ENCODE results near the gene ACSM2B. TPM values are rescaled to one million over a fixed set of nuclear protein-coding genes. Genes with fewer than 3 reads are reported as not detected.

Gene ACSM2B
- total RNA-seq, 1 experiment from 2014 or later, result not detected

DNA sequence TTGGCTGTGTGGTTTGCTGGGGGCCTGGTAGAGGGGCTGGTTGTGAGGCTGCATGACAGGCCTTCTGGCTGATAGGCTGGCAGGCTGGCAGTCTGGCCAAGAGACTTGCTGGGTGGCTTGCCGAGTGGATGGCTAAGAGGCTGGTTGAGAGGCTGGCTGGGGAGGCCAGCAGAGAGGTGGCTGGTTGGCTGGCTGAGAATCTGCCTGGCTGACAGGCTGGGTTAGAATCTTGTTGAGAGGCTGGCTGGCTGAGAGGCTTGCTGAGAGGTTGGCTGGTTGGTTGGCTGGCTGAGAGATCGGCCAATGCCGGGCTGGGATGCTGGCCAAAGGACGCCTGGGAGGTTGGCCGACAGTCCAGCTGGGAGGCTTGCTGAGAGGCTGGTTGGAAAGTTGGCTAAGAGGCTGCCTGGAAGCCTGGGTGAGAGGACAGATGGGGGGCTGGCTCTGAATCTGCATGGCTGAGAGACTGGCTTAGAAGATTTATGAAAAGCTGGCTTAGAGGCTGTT lies 35.9 kb upstream of the ACSM2B start (continued):
- TF ChIP-seq ZBTB33 (IDR thresholded peaks at IDR 0.05; ENCODE audit: extremely low read depth, insufficient replicate concordance, low read length) (no peak), FOSL1 (IDR thresholded peaks at IDR 0.05; ENCODE audit: low read depth) (no peak), POLR2AphosphoS5 (IDR thresholded peaks at IDR 0.05; ENCODE audit: low read depth, low read length) (no peak), ZFX (IDR thresholded peaks at IDR 0.05) (no peak), SP1 (IDR thresholded peaks at IDR 0.05; ENCODE audit: low read depth) (no peak), SRF (IDR thresholded peaks at IDR 0.05; ENCODE audit: low read depth) (no peak)
- TF ChIP-seq, protein P1, sequence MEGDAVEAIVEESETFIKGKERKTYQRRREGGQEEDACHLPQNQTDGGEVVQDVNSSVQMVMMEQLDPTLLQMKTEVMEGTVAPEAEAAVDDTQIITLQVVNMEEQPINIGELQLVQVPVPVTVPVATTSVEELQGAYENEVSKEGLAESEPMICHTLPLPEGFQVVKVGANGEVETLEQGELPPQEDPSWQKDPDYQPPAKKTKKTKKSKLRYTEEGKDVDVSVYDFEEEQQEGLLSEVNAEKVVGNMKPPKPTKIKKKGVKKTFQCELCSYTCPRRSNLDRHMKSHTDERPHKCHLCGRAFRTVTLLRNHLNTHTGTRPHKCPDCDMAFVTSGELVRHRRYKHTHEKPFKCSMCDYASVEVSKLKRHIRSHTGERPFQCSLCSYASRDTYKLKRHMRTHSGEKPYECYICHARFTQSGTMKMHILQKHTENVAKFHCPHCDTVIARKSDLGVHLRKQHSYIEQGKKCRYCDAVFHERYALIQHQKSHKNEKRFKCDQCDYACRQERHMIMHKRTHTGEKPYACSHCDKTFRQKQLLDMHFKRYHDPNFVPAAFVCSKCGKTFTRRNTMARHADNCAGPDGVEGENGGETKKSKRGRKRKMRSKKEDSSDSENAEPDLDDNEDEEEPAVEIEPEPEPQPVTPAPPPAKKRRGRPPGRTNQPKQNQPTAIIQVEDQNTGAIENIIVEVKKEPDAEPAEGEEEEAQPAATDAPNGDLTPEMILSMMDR (IDR thresholded peaks at IDR 0.05 in 2 of 3, conservative IDR thresholded peaks at IDR 0.05 in 1 of 3; ENCODE audit: borderline replicate concordance in 1 of 3, insufficient read depth in 1 of 3, low read depth in 2 of 3, low read length in 2 of 3), result no peak

- H3K4me3 ChIP-seq (replicated peaks in 1 of 2; ENCODE audit: low read depth in 1 of 2, low read length in 2 of 2), result no peak overlapping the region
- intact Hi-C loops (cut with micrococcal nuclease), result no loop called here
- RAD21 ChIA-PET (ENCODE audit: low non-redundant PET in 1 of 2, low total read pairs in 2 of 2, uncharacterized antibody in 2 of 2, unreplicated experiment in 2 of 2), result no interaction called here
- no peak overlapping the region for H3K4me2 ChIP-seq (ENCODE audit: low read length)
- ATAC-seq (no peak), DNase-seq (ENCODE audit: low read depth, low spot score) (no peak)
- no peak overlapping the region for H2AFZ ChIP-seq (ENCODE audit: low read depth, low read length, poor library complexity, severe bottlenecking)
- no peaks in the 10 kb centered on the region for H3K36me3 ChIP-seq (ENCODE audit: control insufficient read depth in 1 of 2, insufficient read depth in 2 of 2, low read length in 2 of 2)
- no peaks in the 10 kb centered on the region for H4K20me1 ChIP-seq (ENCODE audit: insufficient read depth)
- H3K27ac ChIP-seq (ENCODE audit: low read depth, low read length), result no peak overlapping the region
- POLR2A ChIA-PET, result no interaction called here
- CTCF ChIA-PET, result no interaction called here
- BruUV-seq (replicated peaks), result no TSS peak
- H3K9me3 ChIP-seq (ENCODE audit: control insufficient read depth in 1 of 2, insufficient read depth in 1 of 2, low read depth in 1 of 2, low read length in 2 of 2), result no peaks in the 10 kb centered on the region
- H3K9ac ChIP-seq (ENCODE audit: low read length), result no peak overlapping the region
- TF ChIP-seq ATF3 (IDR thresholded peaks at IDR 0.05), result no peak
- no peak for TF ChIP-seq REST (IDR thresholded peaks at IDR 0.05; ENCODE audit: low read depth)
- TF ChIP-seq SP1 (IDR thresholded peaks at IDR 0.05; ENCODE audit: low read depth), result no peak
- no peak for TF ChIP-seq SIN3A (IDR thresholded peaks at IDR 0.05; ENCODE audit: low read depth)
- H3K9me2 ChIP-seq (ENCODE audit: insufficient read depth), result peaks cover 3% of the 10 kb centered on the region; the same call in 1 of the 2 replicates
- H3K79me2 ChIP-seq (ENCODE audit: insufficient read depth, low read length), result no peaks in the 10 kb centered on the region
- peaks cover 61% of the 10 kb centered on the region for H3K27me3 ChIP-seq (ENCODE audit: insufficient read depth, low read length)
- H3K4me1 ChIP-seq (ENCODE audit: control insufficient read depth in 1 of 2, insufficient read depth in 2 of 2, low read length in 2 of 2), result no peaks in the 10 kb centered on the region
These were observed 35.3 kb upstream of the ACSM2B start for GRCh38 chr16:20611350-20611902.
